ENCODE results near the gene ABCA3.
"Not testable (repeated sequence)": the region's sequence is repeated elsewhere in the genome, so short reads cannot be mapped to it uniquely, and the experiment has no call there.

Gene ABCA3

DNA sequence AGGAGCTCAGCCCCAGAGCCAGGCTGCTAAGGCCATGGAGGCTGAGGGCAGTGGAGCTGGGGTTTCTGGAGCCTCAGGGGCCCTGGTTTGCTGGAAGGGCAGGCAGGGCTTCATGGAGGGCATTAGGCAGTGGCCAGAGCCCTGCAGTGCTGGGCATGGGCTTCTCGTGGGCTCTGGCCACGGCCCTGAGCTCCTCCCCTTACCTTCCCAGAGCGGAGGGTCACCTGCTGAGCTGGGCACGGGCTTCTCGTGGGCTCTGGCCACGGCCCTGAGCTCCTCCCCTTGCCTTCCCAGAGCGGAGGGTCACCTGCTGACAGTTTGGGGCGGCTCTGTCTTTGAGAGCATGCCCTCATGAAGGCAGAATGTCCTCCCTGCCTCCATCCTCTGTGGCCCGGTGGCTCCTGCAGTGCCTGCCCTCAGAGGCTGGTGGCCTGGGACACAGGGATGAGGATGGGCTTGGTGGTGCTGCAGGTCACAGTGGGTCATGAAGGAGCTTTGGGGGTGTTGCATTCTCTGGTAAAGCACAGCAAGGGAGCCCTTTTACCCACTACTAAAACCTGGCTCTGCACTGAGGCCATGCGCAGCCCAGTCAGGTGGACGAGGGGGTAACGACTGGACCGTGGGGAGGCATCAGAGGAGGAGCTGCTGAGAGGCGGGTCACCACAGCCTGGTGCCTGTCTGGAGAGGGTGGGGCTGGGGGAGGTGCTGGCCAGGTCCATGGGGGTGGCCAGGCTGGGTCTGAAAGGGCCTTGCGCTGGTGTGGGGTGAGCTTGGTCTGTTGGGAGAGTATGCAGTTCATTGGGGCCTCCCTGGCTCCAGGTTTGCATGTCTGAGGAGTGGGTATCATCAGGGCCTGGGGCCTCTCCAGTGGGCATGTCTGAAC lies 69.7 kb downstream of the ABCA3 start:
- Histone ChIP-seq H3K36me3 (ENCODE audit: insufficient read depth, low read length) (no peaks in the 10 kb centered on the region), H3K27ac (ENCODE audit: low read depth, low read length) (no peak overlapping the region), H2AFZ (ENCODE audit: low read length, unreplicated experiment) (no peak overlapping the region), H3K27me3 (ENCODE audit: insufficient read depth, low read length) (no peaks in the 10 kb centered on the region), H3K4me1 (ENCODE audit: control insufficient read depth, insufficient read depth, low read length, unreplicated experiment) (peaks cover 10% of the 10 kb centered on the region), H3K4me3 (ENCODE audit: low read depth, low read length) (no peak overlapping the region), H3K79me2 (ENCODE audit: control insufficient read depth, insufficient read depth, low read length, unreplicated experiment) (peaks cover 30% of the 10 kb centered on the region)

DNA sequence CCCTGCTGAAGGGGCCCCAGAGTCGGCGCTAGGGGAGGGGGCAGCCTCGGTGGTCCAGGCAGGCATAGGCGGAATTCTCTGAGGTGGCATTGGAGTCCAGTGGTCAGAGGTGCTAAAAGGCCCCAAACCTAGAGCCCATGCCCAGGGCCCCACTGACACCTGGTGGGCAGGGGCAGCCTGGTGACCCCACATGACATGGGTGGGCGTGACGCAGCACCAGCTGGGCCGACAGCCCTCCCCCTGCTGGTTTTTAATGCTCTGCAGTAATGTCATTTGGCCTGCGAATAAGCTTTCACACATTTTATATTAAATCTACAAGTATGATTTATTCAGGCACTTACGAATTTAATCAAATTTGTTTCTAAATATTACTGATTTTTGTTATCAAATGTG lies 70.5 kb downstream of the ABCA3 start:
- peaks cover 13% of the 10 kb centered on the region for H3K4me1 ChIP-seq (ENCODE audit: control insufficient read depth, insufficient read depth, low read length, unreplicated experiment)
- H3K4me3 ChIP-seq (ENCODE audit: low read depth, low read length) = peak overlapping the region; percentile 79; the same call in 1 of the 2 replicates
- H3K27ac ChIP-seq (ENCODE audit: low read depth, low read length) = no peak overlapping the region
- H3K36me3 ChIP-seq (ENCODE audit: insufficient read depth, low read length) = peaks cover under 1% of the 10 kb centered on the region; the same call in 1 of the 2 replicates
- peaks cover 38% of the 10 kb centered on the region for H3K79me2 ChIP-seq (ENCODE audit: control insufficient read depth, insufficient read depth, low read length, unreplicated experiment)
- H2AFZ ChIP-seq (ENCODE audit: low read length, unreplicated experiment) = no peak overlapping the region
- H3K27me3 ChIP-seq (ENCODE audit: insufficient read depth, low read length) = no peaks in the 10 kb centered on the region

DNA sequence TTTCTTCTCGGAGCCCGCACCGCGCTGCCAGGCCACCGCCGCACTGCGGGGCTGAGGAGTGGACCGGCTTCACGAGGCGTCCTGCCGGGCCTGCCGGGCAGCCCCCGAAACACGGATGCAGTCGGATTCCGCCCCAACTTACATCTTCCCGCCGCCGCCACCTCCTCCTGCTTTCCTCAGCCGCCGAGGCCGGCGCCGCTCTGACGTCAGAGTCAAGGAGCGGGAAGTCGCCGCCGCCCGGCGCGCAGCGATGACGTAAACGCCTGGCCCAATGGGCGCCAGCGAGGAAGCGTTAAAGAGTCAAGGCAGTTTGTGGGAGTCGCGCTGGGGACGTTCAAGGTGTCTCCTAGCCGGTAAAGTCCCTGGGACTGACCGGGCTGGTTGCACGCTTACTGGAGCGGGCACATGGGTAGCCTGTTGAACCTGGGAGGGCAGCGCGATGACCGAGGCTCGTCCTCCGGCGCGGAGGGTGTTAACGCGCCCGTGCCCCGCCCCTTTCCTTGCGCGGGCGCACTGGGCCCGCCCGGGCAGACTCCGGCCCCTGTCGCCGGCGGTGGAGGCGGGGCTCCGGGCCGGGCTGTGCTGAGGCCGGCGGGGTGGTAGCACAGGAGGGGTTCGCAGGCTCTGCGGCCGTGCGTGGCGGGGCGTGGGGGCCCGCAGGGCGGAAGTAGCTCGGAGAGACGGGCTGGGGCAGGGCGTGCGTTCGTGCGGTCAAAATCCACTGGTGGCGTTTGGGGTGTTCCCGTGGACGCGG lies 72.4 kb downstream of the ABCA3 start, which contains the start of gene RNPS1:
Gene RNPS1, minus strand, starts transcription at position 214 of the 754 bp plus-strand sequence. CDS start 3,483 bp downstream, outside the sequence.
- peaks cover 13% of the 10 kb centered on the region for H3K4me1 ChIP-seq (ENCODE audit: control insufficient read depth, insufficient read depth, low read length, unreplicated experiment)
- no peaks in the 10 kb centered on the region for H3K27me3 ChIP-seq (ENCODE audit: insufficient read depth, low read length)
- H3K36me3 ChIP-seq (ENCODE audit: insufficient read depth, low read length) = peaks cover 4% of the 10 kb centered on the region; the same call in 1 of the 2 replicates
- peak within 1 kb of the TSS; percentile 50 for H2AFZ ChIP-seq (ENCODE audit: low read length, unreplicated experiment)
- H3K79me2 ChIP-seq (ENCODE audit: control insufficient read depth, insufficient read depth, low read length, unreplicated experiment) = peaks cover 57% of the 10 kb centered on the region
- H3K27ac ChIP-seq (ENCODE audit: low read depth, low read length) = peak within 1 kb of the TSS; percentile 81
- peak within 1 kb of the TSS; percentile 79 for H3K4me3 ChIP-seq (ENCODE audit: low read depth, low read length)

- peaks cover 13% of the 10 kb centered on the region for H3K4me1 ChIP-seq (ENCODE audit: control insufficient read depth, insufficient read depth, low read length, unreplicated experiment)
- H3K27ac ChIP-seq (ENCODE audit: low read depth, low read length) = peak overlapping the region; percentile 81
- H3K79me2 ChIP-seq (ENCODE audit: control insufficient read depth, insufficient read depth, low read length, unreplicated experiment) = peaks cover 63% of the 10 kb centered on the region
- not testable (repeated sequence) for H3K27me3 ChIP-seq (ENCODE audit: insufficient read depth, low read length); H3K36me3 ChIP-seq (ENCODE audit: insufficient read depth, low read length); H2AFZ ChIP-seq (ENCODE audit: low read length, unreplicated experiment)
- H3K4me3 ChIP-seq (ENCODE audit: low read depth, low read length) = peak overlapping the region; percentile 79
Measured at GRCh38 chr16:2267505-2267912, 73.0 kb downstream of the ABCA3 start.

GRCh38 chr16:2266887-2267286 lies 73.6 kb downstream of the ABCA3 start:
- peaks cover 13% of the 10 kb centered on the region for H3K4me1 ChIP-seq (ENCODE audit: control insufficient read depth, insufficient read depth, low read length, unreplicated experiment)
- not testable (repeated sequence) for H2AFZ ChIP-seq (ENCODE audit: low read length, unreplicated experiment); H3K27me3 ChIP-seq (ENCODE audit: insufficient read depth, low read length)
- H3K79me2 ChIP-seq (ENCODE audit: control insufficient read depth, insufficient read depth, low read length, unreplicated experiment) = peaks cover 69% of the 10 kb centered on the region
- H3K4me3 ChIP-seq (ENCODE audit: low read depth, low read length) = peak overlapping the region; percentile 79
- peak overlapping the region; percentile 81; the same call in 1 of the 2 replicates for H3K27ac ChIP-seq (ENCODE audit: low read depth, low read length)
- peaks cover 14% of the 10 kb centered on the region for H3K36me3 ChIP-seq (ENCODE audit: insufficient read depth, low read length)

DNA sequence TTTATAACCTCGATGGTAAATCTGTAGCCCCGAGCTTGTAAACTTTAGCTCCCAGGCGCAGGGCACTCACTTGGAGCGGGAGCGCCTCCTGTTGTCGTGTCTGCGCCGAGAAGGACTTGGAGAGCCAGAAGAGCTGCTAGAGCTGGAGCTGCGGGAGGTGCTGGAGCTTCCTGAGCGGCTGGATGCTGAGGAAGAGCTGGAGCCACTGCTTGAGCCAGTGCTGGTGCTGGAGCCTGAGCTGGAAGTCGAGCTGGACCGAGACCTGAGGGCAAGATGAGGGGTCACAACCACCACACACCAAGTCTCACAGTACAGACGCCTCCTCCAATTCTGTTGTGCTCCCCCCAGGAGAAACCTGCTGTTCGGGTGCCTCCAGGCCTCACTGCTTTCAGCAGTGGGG lies 77.5 kb downstream of the ABCA3 start:
- peaks cover 82% of the 10 kb centered on the region for H3K79me2 ChIP-seq (ENCODE audit: control insufficient read depth, insufficient read depth, low read length, unreplicated experiment)
- not testable (repeated sequence) for H3K27me3 ChIP-seq (ENCODE audit: insufficient read depth, low read length); H3K4me3 ChIP-seq (ENCODE audit: low read depth, low read length); H3K27ac ChIP-seq (ENCODE audit: low read depth, low read length); H2AFZ ChIP-seq (ENCODE audit: low read length, unreplicated experiment)
- peaks cover 10% of the 10 kb centered on the region for H3K4me1 ChIP-seq (ENCODE audit: control insufficient read depth, insufficient read depth, low read length, unreplicated experiment)
- H3K36me3 ChIP-seq (ENCODE audit: insufficient read depth, low read length) = peaks cover 40% of the 10 kb centered on the region

- peaks cover 58% of the 10 kb centered on the region for H3K36me3 ChIP-seq (ENCODE audit: insufficient read depth, low read length)
- no peak overlapping the region for H3K27ac ChIP-seq (ENCODE audit: low read depth, low read length)
- no peaks in the 10 kb centered on the region for H3K27me3 ChIP-seq (ENCODE audit: insufficient read depth, low read length)
- no peaks in the 10 kb centered on the region for H3K4me1 ChIP-seq (ENCODE audit: control insufficient read depth, insufficient read depth, low read length, unreplicated experiment)
- H3K79me2 ChIP-seq (ENCODE audit: control insufficient read depth, insufficient read depth, low read length, unreplicated experiment) = peaks cover 68% of the 10 kb centered on the region
- no peak overlapping the region for H3K4me3 ChIP-seq (ENCODE audit: low read depth, low read length)
- no peak overlapping the region for H2AFZ ChIP-seq (ENCODE audit: low read length, unreplicated experiment)
Measured at GRCh38 chr16:2260250-2260649, 80.3 kb downstream of the ABCA3 start.

GRCh38 chr16:2258530-2258929 lies 82.0 kb downstream of the ABCA3 start:
- not testable (repeated sequence) for H3K4me1 ChIP-seq (ENCODE audit: control insufficient read depth, insufficient read depth, low read length, unreplicated experiment); H3K4me3 ChIP-seq (ENCODE audit: low read depth, low read length); H2AFZ ChIP-seq (ENCODE audit: low read length, unreplicated experiment); H3K27me3 ChIP-seq (ENCODE audit: insufficient read depth, low read length); H3K27ac ChIP-seq (ENCODE audit: low read depth, low read length)
- H3K36me3 ChIP-seq (ENCODE audit: insufficient read depth, low read length) = peaks cover 59% of the 10 kb centered on the region
- H3K79me2 ChIP-seq (ENCODE audit: control insufficient read depth, insufficient read depth, low read length, unreplicated experiment) = peaks cover 54% of the 10 kb centered on the region

- H3K36me3 ChIP-seq (ENCODE audit: insufficient read depth, low read length) = peaks cover 57% of the 10 kb centered on the region
- no peak overlapping the region for H3K4me3 ChIP-seq (ENCODE audit: low read depth, low read length)
- H3K27ac ChIP-seq (ENCODE audit: low read depth, low read length) = no peak overlapping the region
- H3K4me1 ChIP-seq (ENCODE audit: control insufficient read depth, insufficient read depth, low read length, unreplicated experiment) = no peaks in the 10 kb centered on the region
- no peak overlapping the region for H2AFZ ChIP-seq (ENCODE audit: low read length, unreplicated experiment)
- H3K79me2 ChIP-seq (ENCODE audit: control insufficient read depth, insufficient read depth, low read length, unreplicated experiment) = peaks cover 46% of the 10 kb centered on the region
- H3K27me3 ChIP-seq (ENCODE audit: insufficient read depth, low read length) = no peaks in the 10 kb centered on the region
Measured at GRCh38 chr16:2257726-2258125, 82.8 kb downstream of the ABCA3 start.

- H3K4me1 ChIP-seq (ENCODE audit: control insufficient read depth, insufficient read depth, low read length, unreplicated experiment) = peaks cover 9% of the 10 kb centered on the region
- peaks cover 46% of the 10 kb centered on the region for H3K36me3 ChIP-seq (ENCODE audit: insufficient read depth, low read length)
- H3K27ac ChIP-seq (ENCODE audit: low read depth, low read length) = no peak overlapping the region
- peaks cover 36% of the 10 kb centered on the region for H3K79me2 ChIP-seq (ENCODE audit: control insufficient read depth, insufficient read depth, low read length, unreplicated experiment)
- no peak overlapping the region for H3K4me3 ChIP-seq (ENCODE audit: low read depth, low read length)
- no peaks in the 10 kb centered on the region for H3K27me3 ChIP-seq (ENCODE audit: insufficient read depth, low read length)
- no peak overlapping the region for H2AFZ ChIP-seq (ENCODE audit: low read length, unreplicated experiment)
Measured at GRCh38 chr16:2256531-2257140, 83.9 kb downstream of the ABCA3 start.
